PC-3 (cell line): ENCODE data around the gene BCL11B.

Source experiments
- CTCF ChIP-seq: fragments of 300-600 bp; sonication (generic); conservative IDR thresholded peaks from 2 replicates; pipeline ENCODE4 v1.5.1; 2017; ENCODE audit warnings: antibody characterized with exemption, low read depth, mild to moderate bottlenecking, low read length
- EZH2 ChIP-seq: fragments of 300-600 bp; sonication (generic); IDR thresholded peaks from one replicate; pipeline ENCODE4 v1.6.1; 2017; ENCODE audit warnings: antibody characterized with exemption, mild to moderate bottlenecking, low read length; ENCODE audit not compliant: unreplicated experiment

- TF ChIP-seq CTCF (no peak), EZH2 (no peak)
Measured at GRCh38 chr14:99196310-99196650, 75.7 kb downstream of the BCL11B start.
